WTC11 (cell line): ENCODE results near the gene TRNAU1AP. TPM values are rescaled to one million over a fixed set of nuclear protein-coding genes. Genes with fewer than 3 reads are reported as not detected.

Source experiments
- ATAC-seq: fragments of 200-7000 bp; cut with Tn5 transposase; 2 replicates; pipeline ENCODE4 v1.10.0; 2021; ENCODE audit warnings: mild to moderate bottlenecking, moderate library complexity
- CTCF ChIA-PET: fragments of 300-600 bp; sonication (Branson Sonifier 250); formaldehyde crosslinking; loops from one replicate; lab custom pipeline; 2021; ENCODE audit warnings: antibody characterized with exemption; lab: Charles Lee
- POLR2A ChIA-PET: fragments of 350-600 bp; sonication (Branson Sonifier 250); formaldehyde crosslinking; loops from one replicate; lab custom pipeline; 2021; ENCODE audit warnings: antibody characterized with exemption; lab: Charles Lee
- DNase-seq: peaks from one replicate; pipeline ENCODE4 v3.0.0; 2021; ENCODE audit warnings: low spot score
- H3K27ac Mint-ChIP-seq: 2 replicates; pipeline ENCODE4 v1.8.0; 2021; ENCODE audit warnings: mixed read lengths
- H3K27me3 Mint-ChIP-seq: 2 replicates; pipeline ENCODE4 v1.8.0; 2021; ENCODE audit warnings: low read depth, mild to moderate bottlenecking, moderate library complexity, mixed read lengths
- H3K36me3 Mint-ChIP-seq: 2 replicates; pipeline ENCODE4 v1.8.0; 2021; ENCODE audit warnings: mixed read lengths
- H3K4me1 Mint-ChIP-seq: 2 replicates; pipeline ENCODE4 v1.8.0; 2022; ENCODE audit warnings: mixed read lengths
- H3K4me3 Mint-ChIP-seq: 2 replicates; pipeline ENCODE4 v1.8.0; 2021; ENCODE audit warnings: mild to moderate bottlenecking, moderate library complexity, mixed read lengths
- H3K9me3 Mint-ChIP-seq: 2 replicates; pipeline ENCODE4 v1.8.0; 2021; ENCODE audit warnings: mixed read lengths
- AR ChIP-seq: fragments of 250-450 bp; sonication (Bioruptor Pico); IDR thresholded peaks from 2 replicates; pipeline ENCODE4 v1.9.0; 2021; ENCODE audit warnings: mild to moderate bottlenecking
- E2F5 ChIP-seq: sonication (generic); formaldehyde crosslinking; IDR thresholded peaks from 2 replicates; pipeline ENCODE4 v1.8.1; 2022; ENCODE audit warnings: mild to moderate bottlenecking, moderate library complexity, missing genetic modification reagents
- EMX1 ChIP-seq: fragments of 250-450 bp; sonication (Bioruptor Pico); IDR thresholded peaks from 2 replicates; pipeline ENCODE4 v1.8.0; 2021; ENCODE audit warnings: mild to moderate bottlenecking
- ERG ChIP-seq: fragments of 250-450 bp; sonication (Bioruptor Pico); IDR thresholded peaks from 2 replicates; pipeline ENCODE4 v1.8.0; 2021; ENCODE audit warnings: mild to moderate bottlenecking
- JAZF1 ChIP-seq: fragments of 250-450 bp; sonication (Bioruptor Pico); IDR thresholded peaks from 2 replicates; pipeline ENCODE4 v1.9.0; 2021; ENCODE audit warnings: moderate library complexity, mild to moderate bottlenecking, inconsistent platforms
- NFATC4 ChIP-seq: fragments of 250-450 bp; sonication (Bioruptor Pico); IDR thresholded peaks from 2 replicates; pipeline ENCODE4 v1.9.0; 2021; ENCODE audit warnings: mild to moderate bottlenecking
- NFE2L1 ChIP-seq: sonication (generic); formaldehyde crosslinking; IDR thresholded peaks from 2 replicates; pipeline ENCODE4 v1.8.1; 2023; ENCODE audit warnings: missing genetic modification reagents
- NR1H2 ChIP-seq: sonication (generic); formaldehyde crosslinking; IDR thresholded peaks from 2 replicates; pipeline ENCODE4 v1.9.0; 2021; ENCODE audit warnings: mild to moderate bottlenecking, moderate library complexity, missing genetic modification reagents
- PRRX2 ChIP-seq: fragments of 250-450 bp; sonication (Bioruptor Pico); IDR thresholded peaks from 2 replicates; pipeline ENCODE4 v1.8.0; 2021; ENCODE audit warnings: mild to moderate bottlenecking
- RORB ChIP-seq: fragments of 250-450 bp; sonication (Bioruptor Pico); IDR thresholded peaks from 2 replicates; pipeline ENCODE4 v1.9.0; 2021; ENCODE audit warnings: mild to moderate bottlenecking
- TCF7 ChIP-seq: sonication (generic); formaldehyde crosslinking; IDR thresholded peaks from 2 replicates; pipeline ENCODE4 v1.8.0; 2022; ENCODE audit warnings: mild to moderate bottlenecking, low read depth, missing genetic modification reagents, moderate library complexity
- USF1 ChIP-seq: sonication (generic); formaldehyde crosslinking; IDR thresholded peaks from 2 replicates; pipeline ENCODE4 v1.8.0; 2022; ENCODE audit warnings: mild to moderate bottlenecking, missing genetic modification reagents
- ZNF232 ChIP-seq: sonication (generic); formaldehyde crosslinking; IDR thresholded peaks from 2 replicates; pipeline ENCODE4 v1.8.0; 2022; ENCODE audit warnings: mild to moderate bottlenecking, missing genetic modification reagents
- ZNF416 ChIP-seq: fragments of 250-450 bp; sonication (Bioruptor Pico); IDR thresholded peaks from 2 replicates; pipeline ENCODE4 v1.9.0; 2021; ENCODE audit warnings: mild to moderate bottlenecking, inconsistent platforms
- ZNF671 ChIP-seq: fragments of 250-450 bp; sonication (Bioruptor Pico); IDR thresholded peaks from 2 replicates; pipeline ENCODE4 v1.8.0; 2021; ENCODE audit warnings: mild to moderate bottlenecking
- total RNA-seq: library from RNA; stranded (reverse); gene quantifications from 3 replicates; pipeline ENCODE4 v1.2.3, GENCODE V29; 2021
- TF ChIP-seq, protein P1 (sequence below): sonication (generic); formaldehyde crosslinking; IDR thresholded peaks from 2 replicates; pipeline ENCODE4 v1.8.0; 2023; ENCODE audit warnings: missing genetic modification reagents
- TF ChIP-seq, protein P2 (sequence below): fragments of 250-450 bp; sonication (Bioruptor Pico); IDR thresholded peaks from 2 replicates; pipeline ENCODE4 v1.9.0; 2021; ENCODE audit warnings: mild to moderate bottlenecking
- TF ChIP-seq, protein P3 (sequence below): fragments of 250-450 bp; sonication (Bioruptor Pico); IDR thresholded peaks from 2 replicates; pipeline ENCODE4 v1.9.0; 2021; ENCODE audit warnings: mild to moderate bottlenecking, borderline replicate concordance
- TF ChIP-seq, protein P4 (sequence below): fragments of 250-450 bp; sonication (Bioruptor Pico); conservative IDR thresholded peaks from 2 replicates; pipeline ENCODE4 v1.9.0; 2021; ENCODE audit warnings: mild to moderate bottlenecking

Gene TRNAU1AP
- total RNA-seq, 1 experiment from 2014 or later, result 30.4 TPM

DNA sequence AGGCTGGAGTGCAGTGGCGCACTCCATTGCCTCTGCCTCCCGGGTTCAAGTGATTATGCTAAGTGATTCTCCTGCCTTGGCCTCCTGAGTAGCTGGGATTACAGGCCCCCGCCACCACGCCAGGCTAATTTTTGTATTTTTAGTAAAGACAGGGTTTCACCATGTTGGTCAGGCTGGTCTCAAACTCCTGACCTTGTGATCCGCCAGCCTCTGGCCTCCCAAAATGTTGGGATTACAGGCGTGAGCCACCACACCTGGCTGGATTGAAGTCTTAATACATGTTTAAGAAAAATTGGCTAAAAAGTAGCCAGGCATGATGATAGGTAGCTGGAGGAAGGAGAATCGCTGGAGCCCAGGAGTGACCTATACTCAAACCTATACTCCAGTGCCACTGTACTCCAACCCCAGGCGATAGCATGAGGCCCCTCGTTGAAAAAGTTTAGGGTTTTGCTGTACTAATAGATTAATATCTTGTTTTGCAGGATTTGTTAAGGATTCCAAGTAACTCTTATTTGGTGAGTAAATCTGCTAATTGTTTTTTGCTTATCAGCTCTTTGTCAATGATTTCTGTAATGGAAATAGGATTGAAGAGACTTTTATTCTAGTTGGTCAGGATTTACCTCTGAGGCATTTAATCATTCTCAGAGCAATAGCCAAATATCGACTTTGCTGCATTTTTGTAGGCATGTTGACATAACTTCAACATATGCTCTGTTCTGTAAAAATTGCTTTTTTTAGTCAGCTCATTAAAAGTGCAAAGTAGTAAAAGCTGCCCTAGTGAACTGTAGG is 45.0 kb upstream of the TRNAU1AP start (continued):
- TF ChIP-seq AR (CRISPR knock-in tag) (peak; percentile 77; the same call in 1 of the 2 replicates), E2F5 (no peak)

GRCh38 chr1:28508435-28508754 is 44.5 kb upstream of the TRNAU1AP start:
- no peak for DNase-seq
- peaks cover 40% of the 10 kb centered on the region for H3K4me1 Mint-ChIP-seq
- H3K27ac Mint-ChIP-seq, result peak overlapping the region; percentile 99
- TF ChIP-seq EMX1 (peak; percentile 97), ZNF416 (peak; percentile 98), ZNF232 (CRISPR knock-in tag) (no peak), JAZF1 (0 out of 2 replicates have a peak, but pooled peaks have one; percentile 58), ERG (CRISPR knock-in tag) (peak; percentile 99), TCF7 (CRISPR knock-in tag) (no peak), USF1 (CRISPR knock-in tag) (no peak), ZNF671 (CRISPR knock-in tag) (peak; percentile 98), NFE2L1 (CRISPR knock-in tag) (no peak), NR1H2 (CRISPR knock-in tag) (no peak), RORB (CRISPR knock-in tag) (0 out of 2 replicates have a peak, but pooled peaks have one; percentile 70), PRRX2 (CRISPR knock-in tag) (peak; percentile 98), NFATC4 (CRISPR knock-in tag) (peak; percentile 99), AR (CRISPR knock-in tag) (peak; percentile 99)
- TF ChIP-seq, protein P1, sequence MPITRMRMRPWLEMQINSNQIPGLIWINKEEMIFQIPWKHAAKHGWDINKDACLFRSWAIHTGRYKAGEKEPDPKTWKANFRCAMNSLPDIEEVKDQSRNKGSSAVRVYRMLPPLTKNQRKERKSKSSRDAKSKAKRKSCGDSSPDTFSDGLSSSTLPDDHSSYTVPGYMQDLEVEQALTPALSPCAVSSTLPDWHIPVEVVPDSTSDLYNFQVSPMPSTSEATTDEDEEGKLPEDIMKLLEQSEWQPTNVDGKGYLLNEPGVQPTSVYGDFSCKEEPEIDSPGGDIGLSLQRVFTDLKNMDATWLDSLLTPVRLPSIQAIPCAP (CRISPR knock-in tag), result no peak
- TF ChIP-seq, protein P2, sequence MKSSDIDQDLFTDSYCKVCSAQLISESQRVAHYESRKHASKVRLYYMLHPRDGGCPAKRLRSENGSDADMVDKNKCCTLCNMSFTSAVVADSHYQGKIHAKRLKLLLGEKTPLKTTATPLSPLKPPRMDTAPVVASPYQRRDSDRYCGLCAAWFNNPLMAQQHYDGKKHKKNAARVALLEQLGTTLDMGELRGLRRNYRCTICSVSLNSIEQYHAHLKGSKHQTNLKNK, result peak; percentile 70; the same call in 1 of the 2 replicates
- TF ChIP-seq, protein P3, sequence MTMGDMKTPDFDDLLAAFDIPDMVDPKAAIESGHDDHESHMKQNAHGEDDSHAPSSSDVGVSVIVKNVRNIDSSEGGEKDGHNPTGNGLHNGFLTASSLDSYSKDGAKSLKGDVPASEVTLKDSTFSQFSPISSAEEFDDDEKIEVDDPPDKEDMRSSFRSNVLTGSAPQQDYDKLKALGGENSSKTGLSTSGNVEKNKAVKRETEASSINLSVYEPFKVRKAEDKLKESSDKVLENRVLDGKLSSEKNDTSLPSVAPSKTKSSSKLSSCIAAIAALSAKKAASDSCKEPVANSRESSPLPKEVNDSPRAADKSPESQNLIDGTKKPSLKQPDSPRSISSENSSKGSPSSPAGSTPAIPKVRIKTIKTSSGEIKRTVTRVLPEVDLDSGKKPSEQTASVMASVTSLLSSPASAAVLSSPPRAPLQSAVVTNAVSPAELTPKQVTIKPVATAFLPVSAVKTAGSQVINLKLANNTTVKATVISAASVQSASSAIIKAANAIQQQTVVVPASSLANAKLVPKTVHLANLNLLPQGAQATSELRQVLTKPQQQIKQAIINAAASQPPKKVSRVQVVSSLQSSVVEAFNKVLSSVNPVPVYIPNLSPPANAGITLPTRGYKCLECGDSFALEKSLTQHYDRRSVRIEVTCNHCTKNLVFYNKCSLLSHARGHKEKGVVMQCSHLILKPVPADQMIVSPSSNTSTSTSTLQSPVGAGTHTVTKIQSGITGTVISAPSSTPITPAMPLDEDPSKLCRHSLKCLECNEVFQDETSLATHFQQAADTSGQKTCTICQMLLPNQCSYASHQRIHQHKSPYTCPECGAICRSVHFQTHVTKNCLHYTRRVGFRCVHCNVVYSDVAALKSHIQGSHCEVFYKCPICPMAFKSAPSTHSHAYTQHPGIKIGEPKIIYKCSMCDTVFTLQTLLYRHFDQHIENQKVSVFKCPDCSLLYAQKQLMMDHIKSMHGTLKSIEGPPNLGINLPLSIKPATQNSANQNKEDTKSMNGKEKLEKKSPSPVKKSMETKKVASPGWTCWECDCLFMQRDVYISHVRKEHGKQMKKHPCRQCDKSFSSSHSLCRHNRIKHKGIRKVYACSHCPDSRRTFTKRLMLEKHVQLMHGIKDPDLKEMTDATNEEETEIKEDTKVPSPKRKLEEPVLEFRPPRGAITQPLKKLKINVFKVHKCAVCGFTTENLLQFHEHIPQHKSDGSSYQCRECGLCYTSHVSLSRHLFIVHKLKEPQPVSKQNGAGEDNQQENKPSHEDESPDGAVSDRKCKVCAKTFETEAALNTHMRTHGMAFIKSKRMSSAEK (CRISPR knock-in tag), result peak; percentile 97
- TF ChIP-seq, protein P4, sequence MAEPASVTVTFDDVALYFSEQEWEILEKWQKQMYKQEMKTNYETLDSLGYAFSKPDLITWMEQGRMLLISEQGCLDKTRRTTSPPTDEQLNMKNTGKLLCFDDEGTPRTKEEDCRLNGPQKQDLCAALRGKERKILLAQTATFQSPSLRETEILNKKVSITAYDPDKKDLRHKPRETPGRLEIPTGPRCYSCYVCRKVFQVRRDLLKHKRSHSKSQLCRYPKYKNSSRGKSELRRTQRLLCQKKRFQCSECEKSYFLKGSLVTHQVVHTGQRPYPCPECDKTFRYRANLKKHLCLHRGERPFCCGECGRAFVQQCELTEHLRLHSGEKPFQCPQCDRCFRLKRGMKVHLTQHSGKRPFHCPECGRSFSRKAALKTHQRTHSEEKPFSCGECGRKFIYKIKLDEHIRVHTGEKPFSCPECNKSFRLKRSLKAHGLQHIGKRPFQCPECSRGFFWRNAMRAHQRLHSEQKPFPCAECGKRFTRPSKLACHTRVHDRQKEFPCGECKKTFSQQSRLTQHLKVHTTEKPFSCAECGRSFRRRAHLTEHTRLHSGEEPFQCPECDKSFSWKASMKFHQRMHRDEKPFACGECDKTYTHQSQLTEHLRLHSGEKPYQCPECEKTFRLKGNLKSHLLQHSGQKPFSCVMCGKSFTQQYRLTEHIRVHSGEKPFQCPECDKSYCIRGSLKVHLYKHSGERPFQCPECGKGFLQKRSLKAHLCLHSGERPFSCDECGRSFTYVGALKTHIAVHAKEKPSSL (CRISPR knock-in tag), result peak; percentile 97
- TF ChIP-seq, all 79 proteins: peak for 12
- peaks cover 7% of the 10 kb centered on the region for H3K27me3 Mint-ChIP-seq
- ChIA-PET POLR2A (interaction anchor here (0.5 to 0.6 kb wide), 3 partner anchors 67 to 395 kb away, joined by 4 to 7 read pairs (median 6); no protein-coding TSS in a partner anchor), CTCF (no interaction called here)
- peak overlapping the region; percentile 99 for H3K4me3 Mint-ChIP-seq
- H3K36me3 Mint-ChIP-seq, result peaks cover 79% of the 10 kb centered on the region
- no peak for ATAC-seq
- no peaks in the 10 kb centered on the region for H3K9me3 Mint-ChIP-seq
